HG02571 (cell line): ENCODE measurements around the gene AATK.
"Not testable (repeated sequence)": the region's sequence is repeated elsewhere in the genome, so short reads cannot be mapped to it uniquely, and the experiment has no call there.

Source experiments
- ATAC-seq: cut with Tn5 transposase; IDR thresholded peaks from one replicate; pipeline ENCODE4 v1.9.1; 2021; ENCODE audit warnings: mild to moderate bottlenecking, moderate library complexity; ENCODE audit not compliant: unreplicated experiment

The AATK gene

DNA sequence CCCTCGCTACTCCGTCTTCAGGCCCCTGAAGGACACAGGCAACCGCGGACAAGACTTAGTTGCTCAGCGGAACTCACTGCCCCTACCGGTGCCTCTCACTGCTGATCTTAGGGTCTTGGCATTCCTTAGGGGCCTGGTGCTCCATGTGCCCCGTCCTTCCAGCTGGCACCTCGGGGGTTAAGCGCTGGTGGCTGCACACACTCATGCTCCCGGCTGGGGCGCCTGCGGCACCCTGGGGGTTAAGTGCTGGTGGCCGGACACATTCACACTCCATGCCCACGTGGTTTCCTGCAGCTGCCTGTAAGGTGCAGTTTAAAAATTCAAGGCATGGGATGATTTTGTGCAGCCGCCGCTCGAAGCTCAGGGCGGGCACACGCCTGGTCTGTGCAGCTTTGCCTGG is 86.0 kb downstream of the AATK start:
- no peak for ATAC-seq

DNA sequence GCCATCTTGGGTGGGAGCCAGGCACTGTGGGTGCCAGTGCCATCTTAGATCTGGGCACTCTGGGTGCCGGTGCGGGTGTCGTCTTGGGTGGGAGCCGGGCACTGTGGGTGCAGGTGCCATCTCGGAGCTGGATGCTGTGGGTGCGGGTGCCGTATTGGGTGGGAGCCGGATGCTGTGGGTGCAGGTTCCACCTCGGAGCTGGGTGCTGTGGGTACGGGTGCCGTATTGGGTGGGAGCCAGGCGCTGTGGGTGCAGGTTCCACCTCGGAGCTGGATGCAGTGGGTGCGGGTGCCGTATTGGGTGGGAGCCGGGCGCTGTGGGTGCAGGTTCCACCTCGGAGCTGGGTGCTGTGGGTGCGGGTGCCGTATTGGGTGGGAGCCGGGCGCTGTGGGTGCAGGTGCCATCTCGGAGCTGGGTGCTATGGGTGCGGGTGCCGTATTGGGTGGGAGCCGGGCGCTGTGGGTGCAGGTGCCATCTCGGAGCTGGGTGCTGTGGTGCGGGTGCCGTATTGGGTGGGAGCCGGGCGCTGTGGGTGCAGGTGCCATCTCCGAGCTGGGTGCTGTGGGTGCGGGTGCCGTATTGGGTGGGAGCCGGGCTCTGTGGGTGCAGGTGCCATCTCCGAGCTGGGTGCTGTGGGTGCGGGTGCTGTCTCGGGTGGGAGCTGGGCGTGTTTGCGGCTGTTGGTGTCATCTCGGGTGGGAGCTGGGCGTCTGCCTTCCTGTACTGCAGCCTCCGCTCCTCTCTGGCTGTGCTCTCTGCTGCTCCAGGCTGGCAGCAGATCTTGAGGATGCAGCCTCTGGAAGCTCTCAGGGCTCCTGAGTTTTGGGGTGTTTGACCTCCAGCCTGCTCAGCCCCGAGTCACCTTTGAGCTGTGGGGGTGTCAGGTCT is 87.8 kb downstream of the AATK start:
- not testable (repeated sequence) for ATAC-seq

DNA sequence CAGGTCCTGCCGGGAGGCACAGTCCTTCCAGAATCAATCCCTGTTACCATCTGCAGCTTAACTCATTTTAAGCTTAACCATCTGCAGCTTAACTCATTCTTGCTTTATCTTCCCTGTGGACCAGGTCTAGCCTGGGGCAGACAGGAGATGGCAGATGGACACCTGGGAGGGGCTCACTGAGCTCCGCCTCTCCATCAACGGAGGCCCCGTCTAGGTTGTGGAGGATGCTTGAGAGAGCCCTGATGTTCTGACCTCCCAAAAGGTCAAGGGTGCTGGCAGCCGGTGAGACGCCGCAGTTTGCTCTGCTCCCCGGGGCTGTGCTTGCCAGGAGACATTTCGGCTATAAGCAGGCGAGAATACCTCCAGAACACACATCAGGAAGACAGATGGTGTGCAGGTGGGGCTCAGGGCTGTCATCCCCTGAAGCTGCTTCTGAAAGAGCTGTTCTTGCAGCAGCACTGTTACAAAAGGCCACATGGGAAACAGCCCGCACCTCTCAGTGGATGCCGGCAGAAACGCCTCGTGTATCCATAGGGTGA is 89.8 kb downstream of the AATK start:
- ATAC-seq: no peak

DNA sequence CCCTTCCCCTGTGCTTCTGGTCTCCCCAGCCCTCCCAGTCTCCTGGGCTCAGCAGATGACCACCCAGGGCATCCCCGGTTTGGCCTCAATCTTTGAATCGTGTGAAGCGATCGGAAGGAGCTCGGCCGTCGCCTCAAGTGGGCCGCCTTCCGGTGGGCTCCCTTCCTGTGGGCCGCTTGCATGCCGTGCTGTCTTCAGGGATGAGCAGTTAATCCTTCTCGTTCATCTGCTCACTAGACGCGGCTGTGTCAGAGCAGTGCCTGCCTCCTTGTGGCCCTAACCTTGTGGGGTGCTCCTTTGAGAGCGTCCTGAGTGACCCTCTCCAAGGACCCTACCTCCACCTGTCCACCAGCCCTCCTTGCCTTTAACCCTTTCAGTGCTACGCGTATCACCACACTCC is 90.7 kb downstream of the AATK start:
- ATAC-seq: no peak

DNA sequence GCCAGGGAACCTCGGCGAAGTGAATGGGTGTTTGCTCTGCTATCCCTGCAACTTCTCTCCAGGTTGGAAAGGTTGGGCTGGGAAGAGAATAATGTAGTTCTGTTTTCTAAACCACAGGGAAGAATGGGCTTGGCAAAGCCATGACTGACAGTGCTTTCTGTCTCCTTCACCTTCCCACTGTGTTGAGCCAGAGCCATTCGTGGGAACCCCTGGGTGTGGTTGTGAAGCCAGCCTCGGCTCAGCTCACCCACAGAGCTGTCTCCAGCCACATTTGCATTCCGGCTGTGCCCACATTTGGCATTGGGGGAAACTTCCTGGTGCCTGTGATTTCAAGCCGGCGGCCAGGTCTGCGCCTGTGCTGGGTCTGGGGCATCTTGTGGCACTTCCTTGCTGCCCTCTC is 91.1 kb downstream of the AATK start:
- no peak for ATAC-seq

DNA sequence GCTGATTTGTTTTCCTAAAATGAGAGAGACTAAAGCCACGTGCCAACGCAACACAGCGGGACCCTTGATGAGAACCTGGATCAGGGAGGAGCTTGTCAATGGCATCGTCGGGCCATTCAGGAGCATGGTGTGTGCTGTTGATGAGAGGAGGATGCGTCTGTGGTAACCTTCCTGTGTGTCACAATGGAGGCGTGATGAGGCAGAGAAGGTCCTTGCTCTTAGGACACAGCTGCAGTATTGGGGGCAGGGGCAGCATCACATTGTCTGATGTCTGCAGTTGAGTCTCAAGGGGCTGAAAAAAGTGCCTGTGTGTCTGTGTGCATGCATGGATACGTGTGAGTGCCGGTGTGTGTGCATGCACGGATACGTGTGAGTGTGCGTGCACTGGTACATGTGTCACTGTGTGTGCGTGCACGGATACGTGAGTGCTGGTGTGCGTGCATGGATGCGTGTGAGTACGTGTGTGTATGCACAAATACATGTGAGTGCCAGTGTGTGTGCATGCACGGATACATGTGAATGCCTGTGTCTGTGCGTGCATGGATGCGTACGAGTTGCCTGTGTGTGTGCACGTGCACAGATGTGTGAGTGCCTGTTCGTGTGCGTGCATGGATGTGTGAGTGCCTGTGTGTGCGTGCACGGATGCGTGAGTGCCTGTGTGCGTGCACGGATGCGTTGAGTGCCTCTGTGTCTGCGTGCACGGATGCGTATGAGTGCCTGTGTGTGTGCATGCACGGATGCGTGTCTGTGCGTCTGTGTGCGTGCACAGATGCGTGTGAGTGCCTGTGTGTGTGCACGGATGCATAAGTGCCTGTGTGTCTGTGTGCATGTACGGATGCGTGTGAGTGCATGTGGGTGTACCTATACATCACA is 91.8 kb downstream of the AATK start:
- no peak for ATAC-seq

DNA sequence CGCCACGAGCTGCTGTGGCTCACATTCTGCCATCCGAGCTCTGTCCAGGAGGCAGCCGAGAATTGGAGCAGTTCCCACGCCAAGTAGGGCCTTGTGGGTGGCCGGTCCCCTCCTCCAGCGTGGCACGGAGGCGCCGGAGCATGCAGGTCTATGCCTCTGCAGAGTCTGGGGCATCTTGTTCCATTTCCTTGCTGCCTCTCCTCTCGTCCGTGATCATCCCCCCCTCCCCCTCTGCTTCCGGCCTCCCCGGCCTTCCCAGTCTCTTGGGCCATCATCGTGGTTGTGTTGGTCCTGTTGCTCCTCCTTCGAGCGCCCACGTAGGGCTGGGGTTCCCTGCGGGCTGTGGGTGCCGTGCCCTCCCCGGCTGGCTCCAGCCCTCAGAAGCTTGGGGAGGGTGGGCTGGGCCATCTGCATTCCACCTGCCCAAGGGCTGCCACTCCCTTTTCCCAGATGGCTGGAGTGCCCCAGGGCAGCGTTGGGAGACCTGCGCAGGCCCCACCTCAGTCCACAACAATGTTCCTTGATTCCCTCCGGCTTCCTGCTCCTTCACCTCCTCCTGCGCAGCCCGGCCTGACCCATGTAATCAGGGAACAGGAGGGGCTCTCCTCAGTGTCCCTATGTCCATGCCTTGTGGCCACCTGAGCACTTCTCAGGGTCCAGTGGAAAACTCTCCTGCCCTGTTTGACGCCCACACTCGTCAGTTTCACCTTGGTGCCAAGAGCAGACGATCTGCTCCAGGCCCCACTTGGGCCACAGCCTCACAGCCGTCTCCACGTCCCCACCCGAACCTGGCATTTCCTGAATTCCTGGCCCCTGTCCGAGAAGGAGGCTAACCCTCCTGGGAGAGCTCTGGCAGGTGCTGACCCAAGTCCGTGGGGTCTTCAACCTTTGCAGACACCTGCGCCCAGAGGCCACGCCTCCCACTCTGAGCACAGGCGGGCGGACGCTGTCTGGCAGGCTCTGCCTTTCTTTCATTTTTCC is 94.0 kb downstream of the AATK start:
- no peak for ATAC-seq

DNA sequence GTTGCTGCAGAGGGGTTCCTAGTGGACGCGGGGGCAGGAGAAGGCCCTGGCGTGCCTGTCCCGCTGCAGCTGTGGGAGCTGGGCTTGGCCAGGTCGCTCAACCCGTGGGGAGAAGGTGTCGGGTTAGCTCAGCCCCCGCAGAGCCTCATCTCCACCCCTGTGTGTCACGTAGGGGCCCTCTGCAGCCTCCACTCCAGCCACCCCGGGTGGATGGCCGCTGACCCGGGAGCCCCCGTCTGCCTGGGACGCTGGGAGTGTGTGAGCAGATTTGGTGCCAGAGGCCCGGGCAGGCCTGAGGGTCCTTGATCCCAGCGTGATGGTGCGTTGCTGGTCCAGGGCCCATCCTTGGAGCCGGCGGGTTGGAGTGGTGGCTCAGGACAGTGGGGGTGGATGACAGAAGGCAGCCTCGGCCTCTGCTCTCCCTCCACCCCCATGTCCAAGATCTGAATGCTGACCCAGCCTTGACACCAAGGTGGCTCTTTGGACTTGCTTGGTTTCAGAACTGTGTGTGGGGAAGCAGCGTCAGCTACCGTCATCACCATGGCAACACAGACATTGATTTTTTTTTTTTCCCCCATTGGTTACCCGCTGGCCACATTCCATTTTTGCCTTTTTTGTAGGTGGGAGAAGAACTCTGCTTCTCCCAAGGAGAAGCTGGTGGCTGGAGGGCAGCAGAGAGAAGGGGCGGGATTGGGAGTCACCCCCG is 95.3 kb downstream of the AATK start:
- no peak for ATAC-seq

DNA sequence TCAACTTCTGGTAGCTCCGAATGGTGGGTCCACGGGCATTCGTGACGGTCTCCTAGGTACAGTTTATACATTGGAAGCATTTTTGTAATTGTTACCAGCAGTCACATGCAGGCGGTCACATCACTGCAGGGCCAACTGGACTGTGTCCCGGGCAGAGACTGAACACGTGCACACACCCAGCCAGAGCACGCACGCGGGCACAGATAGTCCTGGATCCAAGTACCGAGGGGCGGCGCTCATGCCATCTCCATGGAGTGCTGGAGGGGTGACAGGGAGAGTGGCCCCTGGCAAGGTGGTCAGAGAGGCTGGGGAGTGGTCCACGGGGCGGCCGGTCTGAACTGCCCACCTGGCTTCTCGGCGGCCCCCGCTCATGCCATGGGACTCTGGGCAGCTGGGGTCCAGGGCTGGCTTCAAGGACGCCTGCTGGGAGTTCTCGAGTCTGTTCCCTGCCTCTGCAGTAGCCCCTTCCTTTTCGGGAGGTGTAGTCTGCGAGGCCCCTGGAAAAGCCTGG is 96.8 kb downstream of the AATK start:
- ATAC-seq: no peak

DNA sequence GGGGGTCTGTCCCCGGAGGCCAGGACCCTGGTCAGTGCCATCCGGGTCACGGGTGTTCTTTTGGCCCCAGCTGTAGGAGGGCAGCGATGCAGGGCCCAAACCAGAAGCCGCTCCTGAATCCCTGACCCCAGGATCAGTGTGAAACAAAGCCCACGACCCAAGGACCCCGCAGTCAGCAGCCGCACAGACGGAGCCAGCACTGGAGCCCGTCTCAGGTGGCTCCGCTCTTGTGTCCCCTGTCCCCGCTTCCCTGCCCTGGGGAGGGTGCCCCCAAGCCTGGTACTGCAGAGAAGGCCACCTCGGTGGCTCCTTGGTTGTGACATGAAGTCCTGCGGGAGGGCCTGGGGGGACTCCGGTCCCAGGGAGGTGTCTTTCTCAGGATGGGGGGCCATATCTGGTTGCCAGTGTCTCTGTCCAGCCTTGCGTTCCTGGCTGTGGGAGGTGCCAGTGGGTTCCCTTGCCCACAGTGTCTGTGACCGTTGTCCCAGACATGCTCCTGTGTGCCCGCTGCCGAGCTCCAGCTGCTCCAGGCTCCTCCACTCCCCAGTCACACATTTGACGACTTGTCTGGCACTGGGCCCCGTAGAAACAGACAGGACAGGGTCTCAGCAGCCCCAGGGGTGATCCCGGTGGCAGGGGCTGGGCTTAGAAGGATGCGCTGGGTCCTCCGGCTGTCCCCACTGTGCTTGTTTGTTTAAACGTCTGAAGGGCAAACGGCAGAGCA is 97.4 kb downstream of the AATK start:
- ATAC-seq: no peak

DNA sequence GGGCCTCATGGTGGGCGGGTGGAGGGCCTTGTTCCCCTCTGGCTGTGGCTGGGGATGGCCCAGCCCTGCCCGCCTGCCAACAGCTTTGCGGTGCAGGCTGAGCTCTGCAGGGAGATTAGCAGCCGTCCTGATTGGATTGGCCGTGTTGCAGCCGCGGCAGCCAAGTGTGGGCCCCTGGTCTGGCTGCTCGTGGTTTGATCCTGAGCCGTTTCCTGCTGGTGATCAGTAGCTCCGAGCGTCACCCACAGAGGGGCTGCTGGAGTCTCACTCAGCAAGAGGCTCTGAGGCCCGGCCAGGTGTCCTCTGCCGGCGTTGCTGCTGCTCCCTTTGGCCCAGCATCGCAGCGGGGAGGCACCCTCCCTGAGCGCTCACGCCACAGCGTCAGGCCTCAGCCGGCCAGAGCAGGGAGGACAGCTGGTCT is 98.6 kb downstream of the AATK start:
- ATAC-seq: no peak
